Ishikawa (cell line): ENCODE results near the gene DOCK1.
A peak's percentile ranks its signal among the peaks of the same experiment; 100 is the strongest.

Experiments
- EP300 ChIP-seq: IDR thresholded peaks from 2 replicates; pipeline ENCODE4 v1.6.1; 2012; ENCODE audit warnings: borderline replicate concordance
- RAD21 ChIP-seq: IDR thresholded peaks from 2 replicates; pipeline ENCODE4 v1.6.1; 2012; ENCODE audit warnings: low read depth
- TAF1 ChIP-seq: IDR thresholded peaks from 2 replicates; pipeline ENCODE4 v1.6.1; 2012; ENCODE audit warnings: low read depth, mild to moderate bottlenecking
- TF ChIP-seq, protein P1 (sequence below): IDR thresholded peaks from 2 replicates; pipeline ENCODE4 v1.6.1; 2012; ENCODE audit warnings: low read depth, mild to moderate bottlenecking

- TF ChIP-seq TAF1 (no peak), RAD21 (no peak), EP300 (no peak)
- TF ChIP-seq, protein P1, sequence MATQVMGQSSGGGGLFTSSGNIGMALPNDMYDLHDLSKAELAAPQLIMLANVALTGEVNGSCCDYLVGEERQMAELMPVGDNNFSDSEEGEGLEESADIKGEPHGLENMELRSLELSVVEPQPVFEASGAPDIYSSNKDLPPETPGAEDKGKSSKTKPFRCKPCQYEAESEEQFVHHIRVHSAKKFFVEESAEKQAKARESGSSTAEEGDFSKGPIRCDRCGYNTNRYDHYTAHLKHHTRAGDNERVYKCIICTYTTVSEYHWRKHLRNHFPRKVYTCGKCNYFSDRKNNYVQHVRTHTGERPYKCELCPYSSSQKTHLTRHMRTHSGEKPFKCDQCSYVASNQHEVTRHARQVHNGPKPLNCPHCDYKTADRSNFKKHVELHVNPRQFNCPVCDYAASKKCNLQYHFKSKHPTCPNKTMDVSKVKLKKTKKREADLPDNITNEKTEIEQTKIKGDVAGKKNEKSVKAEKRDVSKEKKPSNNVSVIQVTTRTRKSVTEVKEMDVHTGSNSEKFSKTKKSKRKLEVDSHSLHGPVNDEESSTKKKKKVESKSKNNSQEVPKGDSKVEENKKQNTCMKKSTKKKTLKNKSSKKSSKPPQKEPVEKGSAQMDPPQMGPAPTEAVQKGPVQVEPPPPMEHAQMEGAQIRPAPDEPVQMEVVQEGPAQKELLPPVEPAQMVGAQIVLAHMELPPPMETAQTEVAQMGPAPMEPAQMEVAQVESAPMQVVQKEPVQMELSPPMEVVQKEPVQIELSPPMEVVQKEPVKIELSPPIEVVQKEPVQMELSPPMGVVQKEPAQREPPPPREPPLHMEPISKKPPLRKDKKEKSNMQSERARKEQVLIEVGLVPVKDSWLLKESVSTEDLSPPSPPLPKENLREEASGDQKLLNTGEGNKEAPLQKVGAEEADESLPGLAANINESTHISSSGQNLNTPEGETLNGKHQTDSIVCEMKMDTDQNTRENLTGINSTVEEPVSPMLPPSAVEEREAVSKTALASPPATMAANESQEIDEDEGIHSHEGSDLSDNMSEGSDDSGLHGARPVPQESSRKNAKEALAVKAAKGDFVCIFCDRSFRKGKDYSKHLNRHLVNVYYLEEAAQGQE, result peak; percentile 82
Measured at GRCh38 chr10:127158662-127159061, 253.4 kb downstream of the DOCK1 start.
